Measurements from ENCODE around the gene REV1. TPM values are rescaled to one million over a fixed set of nuclear protein-coding genes. Genes with fewer than 3 reads are reported as not detected.

REV1 gene
- total RNA-seq, 1 donor from 2014 or later, result 38.2 TPM

DNA sequence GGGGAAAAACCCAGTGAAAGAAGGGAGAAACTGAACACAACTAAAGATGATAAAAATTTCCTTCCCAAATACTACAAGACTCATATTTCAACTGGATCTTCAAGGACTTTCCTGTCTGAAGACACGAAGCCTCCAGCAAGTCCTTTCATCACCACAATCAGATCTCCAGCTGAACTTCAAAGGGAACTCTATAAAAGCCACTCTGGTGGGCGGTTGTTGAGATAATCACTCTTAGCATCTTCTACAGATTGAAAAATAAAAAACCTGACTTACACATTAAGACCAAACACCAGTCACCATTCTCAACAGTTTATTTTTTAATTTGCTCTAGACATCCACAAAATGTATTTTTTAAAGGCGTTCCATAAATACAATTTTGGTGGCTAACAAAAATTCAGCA is 4.4 kb downstream of the REV1 start:
- DNase-seq (ENCODE audit: low read depth), result no peak
- no peak for FAIRE-seq
- Histone ChIP-seq H3K27me3 (ENCODE audit: control insufficient read depth, insufficient read depth, low read length) (no peaks in the 10 kb centered on the region), H3K4me3 (ENCODE audit: low read depth, low read length) (no peak overlapping the region), H3K36me3 (ENCODE audit: control insufficient read depth, insufficient read depth, low read length) (no peaks in the 10 kb centered on the region)
- no peak for TF ChIP-seq CTCF (IDR thresholded peaks at IDR 0.05; ENCODE audit: insufficient read depth, low read length, severe bottlenecking)

- no peaks in the 10 kb centered on the region for H3K27me3 ChIP-seq (ENCODE audit: control insufficient read depth, insufficient read depth, low read length)
- no peak for FAIRE-seq
- TF ChIP-seq CTCF (IDR thresholded peaks at IDR 0.05; ENCODE audit: insufficient read depth, low read length, severe bottlenecking), result no peak
- no peak overlapping the region for H3K4me3 ChIP-seq (ENCODE audit: low read depth, low read length)
- H3K36me3 ChIP-seq (ENCODE audit: control insufficient read depth, insufficient read depth, low read length), result no peaks in the 10 kb centered on the region
- no peak for DNase-seq (ENCODE audit: low read depth)
Observed at GRCh38 chr2:99484205-99484604, 5.6 kb downstream of the REV1 start.

- no peak for DNase-seq (ENCODE audit: low read depth)
- no peak for FAIRE-seq
- Histone ChIP-seq H3K4me3 (ENCODE audit: low read depth, low read length) (no peak overlapping the region), H3K36me3 (ENCODE audit: control insufficient read depth, insufficient read depth, low read length) (no peaks in the 10 kb centered on the region), H3K27me3 (ENCODE audit: control insufficient read depth, insufficient read depth, low read length) (no peaks in the 10 kb centered on the region)
- TF ChIP-seq CTCF (IDR thresholded peaks at IDR 0.05; ENCODE audit: insufficient read depth, low read length, severe bottlenecking), result no peak
Observed at GRCh38 chr2:99481941-99482340, 7.9 kb downstream of the REV1 start.

DNA sequence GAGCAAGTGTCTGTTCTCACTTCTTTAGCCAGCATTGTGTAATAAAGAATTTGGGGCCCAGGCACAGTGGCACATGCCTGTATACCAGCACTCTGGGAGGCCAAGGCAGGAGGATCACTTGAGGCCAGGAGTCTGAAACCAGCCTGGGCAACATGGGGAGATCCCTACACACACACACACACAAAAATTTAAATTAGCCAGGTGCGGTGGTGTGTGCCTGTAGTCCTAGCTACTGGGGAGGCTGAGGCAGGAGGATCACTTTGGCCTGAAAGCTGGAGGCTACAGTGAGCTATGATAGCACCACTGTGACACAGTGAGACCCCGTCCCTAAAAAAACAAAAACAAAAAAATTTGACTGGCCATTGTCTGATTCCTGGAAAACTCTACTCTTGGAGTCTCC is 8.3 kb downstream of the REV1 start:
- TF ChIP-seq CTCF (IDR thresholded peaks at IDR 0.05; ENCODE audit: insufficient read depth, low read length, severe bottlenecking), result no peak
- Histone ChIP-seq H3K4me3 (ENCODE audit: low read depth, low read length) (no peak overlapping the region), H3K36me3 (ENCODE audit: control insufficient read depth, insufficient read depth, low read length) (no peaks in the 10 kb centered on the region), H3K27me3 (ENCODE audit: control insufficient read depth, insufficient read depth, low read length) (no peaks in the 10 kb centered on the region)
- DNase-seq (ENCODE audit: low read depth), result no peak
- no peak for FAIRE-seq

DNA sequence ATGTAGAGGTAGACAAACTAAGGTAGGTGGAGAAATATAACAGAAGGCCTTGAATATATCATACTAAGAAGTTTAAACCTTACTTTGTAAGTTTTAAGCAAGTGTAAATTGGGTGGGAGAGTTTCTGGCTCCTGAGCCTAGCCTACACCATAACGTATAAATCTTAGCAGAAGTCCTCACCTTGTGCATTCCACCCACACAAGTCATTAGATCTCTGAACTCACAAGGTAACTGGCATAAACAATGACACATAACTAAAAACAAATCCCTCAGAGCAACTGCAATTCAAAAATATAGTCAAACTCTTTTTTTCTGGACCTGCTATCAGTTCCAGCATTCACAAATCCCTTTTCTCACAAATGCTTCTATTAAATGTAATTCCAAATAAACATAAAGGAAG is 9.4 kb downstream of the REV1 start:
- FAIRE-seq, result no peak
- DNase-seq (ENCODE audit: low read depth), result peak; percentile 89
- Histone ChIP-seq H3K27me3 (ENCODE audit: control insufficient read depth, insufficient read depth, low read length) (no peaks in the 10 kb centered on the region), H3K4me3 (ENCODE audit: low read depth, low read length) (no peak overlapping the region), H3K36me3 (ENCODE audit: control insufficient read depth, insufficient read depth, low read length) (no peaks in the 10 kb centered on the region)
- no peak for TF ChIP-seq CTCF (IDR thresholded peaks at IDR 0.05; ENCODE audit: insufficient read depth, low read length, severe bottlenecking)

- H3K36me3 ChIP-seq (ENCODE audit: control insufficient read depth, insufficient read depth, low read length), result no peaks in the 10 kb centered on the region
- H3K4me3 ChIP-seq (ENCODE audit: low read depth, low read length), result no peak overlapping the region
- FAIRE-seq (no peak), DNase-seq (ENCODE audit: low read depth) (no peak)
- TF ChIP-seq CTCF (IDR thresholded peaks at IDR 0.05; ENCODE audit: insufficient read depth, low read length, severe bottlenecking), result no peak
- no peaks in the 10 kb centered on the region for H3K27me3 ChIP-seq (ENCODE audit: control insufficient read depth, insufficient read depth, low read length)
Observed at GRCh38 chr2:99478632-99479031, 11.2 kb downstream of the REV1 start.

Measured in bronchial epithelial cell (primary cell).